K562 (cell line): ENCODE measurements around the gene DNASE1L1. TPM values are rescaled to one million over a fixed set of nuclear protein-coding genes. Genes with fewer than 3 reads are reported as not detected.

ENCODE experiments used
- ATAC-seq: fragments of 200-7000 bp; cut with Tn5 transposase; 3 replicates; pipeline ENCODE4 v1.9.1; 2020; ENCODE audit warnings: moderate library complexity
- BruUV-seq: library from RNA; stranded (reverse); fragments of 400-500 nt; replicated peaks from 2 replicates; lab custom pipeline; 2021; lab: Mats Ljungman, UMichigan
- CTCF ChIA-PET: fragments of 300-600 bp; formaldehyde crosslinking; extraction: SDS; loops from one replicate; lab custom pipeline; 2021; ENCODE audit warnings: low intra/inter-chr PET ratio; lab: Yijun Ruan, JAX
- POLR2A ChIA-PET: fragments of 300-600, 350-650 bp; sonication (Branson Sonifier 250); formaldehyde crosslinking; extraction: SDS; loops from one replicate; lab custom pipeline; 2021; ENCODE audit warnings: antibody characterized with exemption, inconsistent platforms; lab: Yijun Ruan, JAX
- DNase-seq, 4 experiments: peaks; one replicate each; pipeline versions ENCODE4 v3.0.0 to v3.0.0-alpha.2; 2011 to 2018; ENCODE audit warnings: low spot score in 3 of 4, mixed read lengths in 3 of 4; ENCODE audit errors: extremely low read depth in 1 of 4
- FAIRE-seq: peaks from 2 replicates; lab custom pipeline; 2011; peaks lifted over from hg19 to GRCh38; lab: Jason Lieb, UNC
- H2AFZ ChIP-seq: 2 replicates; pipeline ENCODE4 v1.6.0; 2011; ENCODE audit warnings: low read depth, low read length, control low read depth, inconsistent platforms
- H3K27ac ChIP-seq: fragments of 200-600 bp; 3 replicates; pipeline ENCODE4 v1.8.0; 2011; ENCODE audit warnings: low read depth, mild to moderate bottlenecking, control low read depth, inconsistent platforms, low read length, moderate library complexity, mixed read lengths; ENCODE audit errors: extremely low read depth
- H3K27me3 ChIP-seq, 2 experiments: fragments of 300-600 bp in 1 of 2; 2 replicates in 1 of 2; 3 replicates in 1 of 2; pipeline versions ENCODE4 v1.6.0 to v1.8.0; 2011; ENCODE audit warnings: inconsistent platforms in 2 of 2, low read length in 2 of 2, mild to moderate bottlenecking in 1 of 2, mixed read lengths in 1 of 2, moderate library complexity in 1 of 2; ENCODE audit not compliant: control insufficient read depth in 2 of 2, insufficient read depth in 2 of 2
- H3K36me3 ChIP-seq: fragments of 300-600 bp; 3 replicates; pipeline ENCODE4 v1.8.0; 2011; ENCODE audit warnings: mild to moderate bottlenecking, low read length, inconsistent platforms; ENCODE audit not compliant: control insufficient read depth, insufficient read depth
- H3K4me1 ChIP-seq, 2 experiments: fragments of 200-600 bp in 1 of 2; replicated peaks in 1 of 2; 2 replicates in 1 of 2; 3 replicates in 1 of 2; pipeline versions ENCODE4 v1.5.1 to v1.8.0; 2011; ENCODE audit warnings: inconsistent platforms in 2 of 2, low read length in 2 of 2, mild to moderate bottlenecking in 1 of 2, mixed read lengths in 1 of 2, moderate library complexity in 1 of 2; ENCODE audit not compliant: control insufficient read depth in 2 of 2, insufficient read depth in 2 of 2
- H3K4me2 ChIP-seq: 2 replicates; pipeline ENCODE4 v1.6.1; 2011; ENCODE audit warnings: low read length, control low read depth, inconsistent platforms, mixed read lengths; ENCODE audit not compliant: insufficient read depth
- H3K4me3 ChIP-seq: fragments of 200-600 bp; sonication (generic), shearing (Covaris generic); 2 replicates; pipeline ENCODE4 v1.5.1; 2016; ENCODE audit warnings: control low read depth, inconsistent platforms
- H3K79me2 ChIP-seq: fragments of 200-600 bp; 3 replicates; pipeline ENCODE4 v1.8.0; 2011; ENCODE audit warnings: low read length, inconsistent platforms; ENCODE audit not compliant: control insufficient read depth, insufficient read depth
- H3K9ac ChIP-seq, 2 experiments: 2 replicates each; pipeline versions ENCODE4 v1.6.0 to v1.6.1; 2011; ENCODE audit warnings: low read depth in 2 of 2, low read length in 2 of 2, control low read depth in 1 of 2, inconsistent platforms in 1 of 2, mild to moderate bottlenecking in 1 of 2, mixed read lengths in 1 of 2; ENCODE audit not compliant: insufficient read depth in 1 of 2
- H3K9me1 ChIP-seq: one replicate; pipeline ENCODE4 v1.6.0; 2011; ENCODE audit warnings: inconsistent platforms, mild to moderate bottlenecking, low read length, moderate library complexity; ENCODE audit not compliant: control insufficient read depth, insufficient read depth
- H3K9me3 ChIP-seq: replicated peaks from 2 replicates; pipeline ENCODE4 v1.5.1; 2011; ENCODE audit warnings: low read depth, low read length, inconsistent platforms; ENCODE audit not compliant: control insufficient read depth, insufficient read depth
- H4K20me1 ChIP-seq: replicated peaks from 2 replicates; pipeline ENCODE4 v1.6.1; 2011; ENCODE audit warnings: low read length, inconsistent platforms, mixed read lengths; ENCODE audit not compliant: control insufficient read depth, insufficient read depth
- CXXC5 ChIP-seq: fragments of 250-450 bp; sonication (Bioruptor Pico); IDR thresholded peaks from 2 replicates; pipeline ENCODE4 v1.8.0; 2022; ENCODE audit warnings: inconsistent platforms, mild to moderate bottlenecking, moderate library complexity
- PHF20 ChIP-seq: fragments of 450-650 bp; IDR thresholded peaks from 2 replicates; pipeline ENCODE4 v1.6.1; 2018; ENCODE audit not compliant: partially characterized antibody
- STAT5A ChIP-seq: IDR thresholded peaks from 2 replicates; pipeline ENCODE4 v1.6.1; 2012; ENCODE audit warnings: low read length, inconsistent platforms, borderline replicate concordance
- WGBS: fragments of 100-300 bp; shearing (Covaris generic); methylation state at CpG from one replicate; pipeline ENCODE4 v1.1.6; 2016; ENCODE audit warnings: low coverage, mixed read lengths; ENCODE audit not compliant: insufficient coverage; ENCODE audit errors: missing lambda C conversion rate; 5-methylcytosine and 5-hydroxymethylcytosine counted together
- in situ Hi-C: fragments of 300-500 bp; cut with MboI; formaldehyde crosslinking; loops from 4 replicates; pipeline ENCODE4 v1.15.0; 2018; ENCODE audit warnings: inconsistent platforms, mixed read lengths
- intact Hi-C: fragments of 100-400 bp; cut with micrococcal nuclease; formaldehyde crosslinking; loops from 2 replicates; pipeline ENCODE4 v1.14.2; 2022
- polyA plus RNA-seq, 8 experiments: library from polyadenylated mRNA; depleted of rRNA in 4 of 8; stranded (reverse) in 5 of 8; unstranded in 3 of 8; fragments of >200 nt; fragmentation: Nextera tagmentation in 2 of 8; fragmentation: Illumina TruSeq in 1 of 8; extraction: Ambion mirVana in 2 of 8; extraction: Trizol in 1 of 8; gene quantifications; 2 replicates each; pipeline versions ENCODE4 v1.2.1 to v1.2.3, GENCODE V29; 2011 to 2014; ENCODE audit warnings: inconsistent platforms in 1 of 8, missing spikeins in 1 of 8
- total RNA-seq, 7 experiments: library from RNA; depleted of rRNA in 6 of 7; stranded (reverse); fragments of >200 nt in 6 of 7; fragmentation: Illumina TruSeq in 2 of 7; extraction: Trizol in 2 of 7; gene quantifications; 2 replicates each; pipeline versions ENCODE4 v1.2.1 to v1.2.3, GENCODE V29; 2011 to 2021; ENCODE audit warnings: low replicate concordance in 1 of 7

The DNASE1L1 gene
- total and polyA plus RNA-seq, 9 of the 15 experiments (the other 6 are each of a cell fraction or from before 2014, with no cell fraction given): 0.73 to 12.6 (median 7.9) TPM

- no peak for FAIRE-seq
- Histone ChIP-seq H3K9me3 (no peaks in the 10 kb centered on the region), H3K27ac (no peak overlapping the region; the same call in 2 of the 3 replicates), H3K4me2 (peak overlapping the region; percentile 75), H3K79me2 (peaks cover 22% of the 10 kb centered on the region), H3K9me1 (peaks cover 3% of the 10 kb centered on the region), H3K36me3 (peaks cover 70% of the 10 kb centered on the region; the same call in 2 of the 3 replicates), H3K4me3 (peak overlapping the region; percentile 68), H4K20me1 (peaks cover 5% of the 10 kb centered on the region; the same call in 1 of the 2 replicates), H3K27me3 (no peaks in the 10 kb centered on the region), H3K9ac (peak overlapping the region; percentile 38 to 80; a peak in 2 of 4 replicates), H2AFZ (no peak overlapping the region), H3K4me1 (peaks cover 2 to 35% of the 10 kb centered on the region in 2 experiments; a peak in 4 of 5 replicates)
- no peak for DNase-seq
- ChIA-PET CTCF (no interaction called here), POLR2A (interaction anchor here (0.6 to 0.9 kb wide), 3 partner anchors 21 to 51 kb away, joined by 3 read pairs; no protein-coding TSS in a partner anchor)
- TF ChIP-seq CXXC5 (CRISPR knock-in tag) (no peak), STAT5A (no peak), PHF20 (no peak)
- no TSS peak for BruUV-seq
- in situ Hi-C loops: no loop called here
- ATAC-seq: no peak
- 60% methylated on average over 15 of the region's 28 CpGs for WGBS
- intact Hi-C loops: no loop called here
Measured at GRCh38 chrX:154437971-154438893, 29.2 kb upstream of the DNASE1L1 start.
